Thyroid gland (tissue), 4 donors: ENCODE measurements around the gene METTL25B.
A peak's percentile ranks its signal among the peaks of the same experiment; 100 is the strongest.

Experiments used
- CTCF ChIP-seq, 6 experiments: fragments of 200-600 bp in 3 of 6; fragments of 450-650 bp in 3 of 6; sonication (generic) in 3 of 6; IDR thresholded peaks; one replicate each; pipeline ENCODE4 v1.5.1; 2016 to 2019; ENCODE audit warnings: antibody characterized with exemption in 6 of 6, mild to moderate bottlenecking in 2 of 6, inconsistent platforms in 1 of 6, moderate library complexity in 1 of 6
- POLR2A ChIP-seq, 2 donors: fragments of 450-650 bp; IDR thresholded peaks; one replicate each; pipeline ENCODE4 v1.6.1; 2017; ENCODE audit warnings: antibody characterized with exemption in 2 of 2, mild to moderate bottlenecking in 2 of 2, moderate library complexity in 1 of 2

- TF ChIP-seq CTCF (IDR thresholded peaks at IDR 0.05) (peak; percentile 91 to 95 (median 95)), POLR2A (IDR thresholded peaks at IDR 0.05) (no peak)
Measured at GRCh38 chr1:156689035-156689952, 39.0 kb upstream of the METTL25B start.
